Measurements from ENCODE around the gene ADCY3. TPM values are rescaled to one million over a fixed set of nuclear protein-coding genes. Genes with fewer than 3 reads are reported as not detected.

ADCY3 gene
- total and polyA plus RNA-seq, 2 of the 4 experiments (the other 2 are of a cell fraction) = 17.4 to 46.1 TPM

DNA sequence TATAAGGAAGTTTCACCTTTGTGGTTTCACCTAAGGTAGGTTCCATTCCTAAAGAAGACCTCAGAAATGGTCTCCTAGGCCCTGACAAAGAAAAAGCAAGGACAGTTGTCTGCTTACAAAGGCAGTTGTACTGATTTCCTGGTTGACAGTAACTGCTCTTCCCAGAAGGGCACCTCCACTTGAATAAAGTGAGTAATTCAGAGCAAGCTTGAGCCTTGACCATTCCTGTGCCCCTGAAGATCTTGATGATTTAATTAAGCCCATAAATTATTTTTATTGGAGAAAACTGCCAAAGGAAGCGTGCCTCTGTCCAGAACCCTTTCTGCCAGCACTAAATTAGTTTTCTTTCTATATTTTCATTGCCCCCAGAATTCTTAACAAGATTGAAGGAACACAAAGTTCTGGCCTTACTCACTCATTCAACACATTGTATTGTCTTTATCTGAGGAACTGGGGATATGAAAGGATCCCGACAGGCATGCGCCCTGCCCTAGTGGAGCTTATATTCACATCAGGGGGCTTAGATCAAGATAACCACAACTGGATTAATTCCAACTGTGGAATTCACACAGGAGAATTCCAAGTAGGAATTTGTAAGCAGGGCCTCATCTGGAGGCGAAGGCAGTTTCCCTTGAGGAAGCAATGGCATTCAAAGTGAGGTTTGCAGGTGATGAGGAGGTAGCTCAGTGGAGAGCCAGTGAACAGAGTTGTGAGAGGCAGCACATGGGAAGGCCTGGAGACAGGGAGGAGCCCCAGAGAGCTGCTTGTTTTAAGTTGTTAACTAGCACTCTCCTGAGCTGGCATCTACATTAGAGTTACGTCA is 148.1 kb downstream of the ADCY3 start (continued):
- no peak for TF ChIP-seq RCOR1 (IDR thresholded peaks at IDR 0.05; ENCODE audit: insufficient replicate concordance, low read length)

DNA sequence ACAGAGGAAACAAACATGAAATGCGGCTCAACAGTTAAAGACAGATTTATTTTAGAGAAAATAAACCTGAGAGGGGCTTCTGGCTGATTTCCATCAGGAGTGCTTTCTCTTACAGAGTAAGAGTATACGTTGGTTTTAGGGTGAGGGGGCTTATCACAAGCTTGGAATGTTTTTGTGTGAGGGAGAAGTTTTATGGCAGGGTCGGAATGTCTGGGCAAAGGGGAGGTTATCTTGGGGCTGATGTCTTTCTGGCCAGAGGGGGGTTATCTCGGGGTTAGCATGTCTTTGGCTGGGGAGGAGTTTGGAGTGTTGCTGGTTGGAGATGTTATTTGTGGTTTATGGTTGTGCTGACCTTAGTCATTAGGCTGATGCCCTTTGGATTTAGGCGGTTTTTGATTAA is 149.0 kb downstream of the ADCY3 start:
- BruUV-seq (replicated peaks) = no TSS peak
- in situ Hi-C loops (cut with MboI; ENCODE audit: low sequenced_read_pairs) = no loop called here
- POLR2A ChIA-PET (ENCODE audit: unreplicated experiment) = no interaction called here
- TF ChIP-seq RFX5 (IDR thresholded peaks at IDR 0.05; ENCODE audit: low read depth, low read length) = no peak
- TF ChIP-seq, protein P1, sequence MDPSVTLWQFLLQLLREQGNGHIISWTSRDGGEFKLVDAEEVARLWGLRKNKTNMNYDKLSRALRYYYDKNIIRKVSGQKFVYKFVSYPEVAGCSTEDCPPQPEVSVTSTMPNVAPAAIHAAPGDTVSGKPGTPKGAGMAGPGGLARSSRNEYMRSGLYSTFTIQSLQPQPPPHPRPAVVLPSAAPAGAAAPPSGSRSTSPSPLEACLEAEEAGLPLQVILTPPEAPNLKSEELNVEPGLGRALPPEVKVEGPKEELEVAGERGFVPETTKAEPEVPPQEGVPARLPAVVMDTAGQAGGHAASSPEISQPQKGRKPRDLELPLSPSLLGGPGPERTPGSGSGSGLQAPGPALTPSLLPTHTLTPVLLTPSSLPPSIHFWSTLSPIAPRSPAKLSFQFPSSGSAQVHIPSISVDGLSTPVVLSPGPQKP (IDR thresholded peaks at IDR 0.05; ENCODE audit: borderline replicate concordance, low read depth, low read length) = no peak
- no peak for TF ChIP-seq MAZ (IDR thresholded peaks at IDR 0.05; ENCODE audit: borderline replicate concordance, low read depth, low read length)
- no peak for TF ChIP-seq RCOR1 (IDR thresholded peaks at IDR 0.05; ENCODE audit: insufficient replicate concordance, low read length)
- TF ChIP-seq FOS (IDR thresholded peaks at IDR 0.05; ENCODE audit: low read depth, low read length) = no peak
- TF ChIP-seq, protein P2, sequence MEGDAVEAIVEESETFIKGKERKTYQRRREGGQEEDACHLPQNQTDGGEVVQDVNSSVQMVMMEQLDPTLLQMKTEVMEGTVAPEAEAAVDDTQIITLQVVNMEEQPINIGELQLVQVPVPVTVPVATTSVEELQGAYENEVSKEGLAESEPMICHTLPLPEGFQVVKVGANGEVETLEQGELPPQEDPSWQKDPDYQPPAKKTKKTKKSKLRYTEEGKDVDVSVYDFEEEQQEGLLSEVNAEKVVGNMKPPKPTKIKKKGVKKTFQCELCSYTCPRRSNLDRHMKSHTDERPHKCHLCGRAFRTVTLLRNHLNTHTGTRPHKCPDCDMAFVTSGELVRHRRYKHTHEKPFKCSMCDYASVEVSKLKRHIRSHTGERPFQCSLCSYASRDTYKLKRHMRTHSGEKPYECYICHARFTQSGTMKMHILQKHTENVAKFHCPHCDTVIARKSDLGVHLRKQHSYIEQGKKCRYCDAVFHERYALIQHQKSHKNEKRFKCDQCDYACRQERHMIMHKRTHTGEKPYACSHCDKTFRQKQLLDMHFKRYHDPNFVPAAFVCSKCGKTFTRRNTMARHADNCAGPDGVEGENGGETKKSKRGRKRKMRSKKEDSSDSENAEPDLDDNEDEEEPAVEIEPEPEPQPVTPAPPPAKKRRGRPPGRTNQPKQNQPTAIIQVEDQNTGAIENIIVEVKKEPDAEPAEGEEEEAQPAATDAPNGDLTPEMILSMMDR (conservative IDR thresholded peaks at IDR 0.05; ENCODE audit: low read depth, low read length) = no peak
- TF ChIP-seq NFE2L2 (IDR thresholded peaks at IDR 0.05; ENCODE audit: low read depth, low read length) = no peak
- no peak for TF ChIP-seq MAFK (IDR thresholded peaks at IDR 0.05; ENCODE audit: low read depth, low read length)
- TF ChIP-seq MXI1 (IDR thresholded peaks at IDR 0.05; ENCODE audit: borderline replicate concordance, low read depth, low read length) = no peak
- TF ChIP-seq, protein P3, sequence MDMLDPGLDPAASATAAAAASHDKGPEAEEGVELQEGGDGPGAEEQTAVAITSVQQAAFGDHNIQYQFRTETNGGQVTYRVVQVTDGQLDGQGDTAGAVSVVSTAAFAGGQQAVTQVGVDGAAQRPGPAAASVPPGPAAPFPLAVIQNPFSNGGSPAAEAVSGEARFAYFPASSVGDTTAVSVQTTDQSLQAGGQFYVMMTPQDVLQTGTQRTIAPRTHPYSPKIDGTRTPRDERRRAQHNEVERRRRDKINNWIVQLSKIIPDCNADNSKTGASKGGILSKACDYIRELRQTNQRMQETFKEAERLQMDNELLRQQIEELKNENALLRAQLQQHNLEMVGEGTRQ (IDR thresholded peaks at IDR 0.05; ENCODE audit: low read depth, low read length) = no peak
- no peak for TF ChIP-seq BHLHE40 (IDR thresholded peaks at IDR 0.05; ENCODE audit: low read depth, low read length)
- no peak for TF ChIP-seq POLR2A (IDR thresholded peaks at IDR 0.05; ENCODE audit: low read depth, low read length)
- no peak for TF ChIP-seq CHD1 (IDR thresholded peaks at IDR 0.05; ENCODE audit: low read depth, low read length)

More for the DNA sequence above, 149.0 kb downstream of the ADCY3 start:
- no peak overlapping the region for H2AK5ac ChIP-seq (ENCODE audit: low read depth, low read length)
- no peak overlapping the region for H3K4me3 ChIP-seq (ENCODE audit: insufficient read depth, low read depth, low read length)
- H3K14ac ChIP-seq (replicated peaks; ENCODE audit: low read depth, low read length) = no peak overlapping the region
- H4K20me1 ChIP-seq (ENCODE audit: insufficient read depth, low read length) = no peaks in the 10 kb centered on the region
- no peak overlapping the region for H2BK120ac ChIP-seq (ENCODE audit: low read depth, low read length)
- no peak overlapping the region for H3K9ac ChIP-seq (ENCODE audit: low read depth, low read length)
- H2AFZ ChIP-seq (replicated peaks; ENCODE audit: low read length, poor library complexity) = no peak overlapping the region
- no peak overlapping the region for H3K23ac ChIP-seq (ENCODE audit: low read depth, low read length)
- no peak overlapping the region for H4K5ac ChIP-seq (ENCODE audit: low read depth, low read length)
- H4K8ac ChIP-seq (ENCODE audit: low read depth in 2 of 2, low read length in 2 of 2) = no peak overlapping the region
- H3K9me1 ChIP-seq (ENCODE audit: insufficient read depth, low read length) = no peaks in the 10 kb centered on the region
- intact Hi-C loops (cut with micrococcal nuclease) (no loop called here), dilution Hi-C loops (cut with HindIII; ENCODE audit: low sequenced_read_pairs, unreplicated experiment) (no loop called here)
- H3K4me1 ChIP-seq (ENCODE audit: control insufficient read depth, insufficient read depth, low read length) = no peaks in the 10 kb centered on the region
- no CpG with 5 or more reads among the region's 5 CpGs for WGBS, 2 experiments (ENCODE audit: extremely low coverage in 2 of 2, insufficient read length in 1 of 2)
- DNase-seq (no peak), ATAC-seq (ENCODE audit: low read depth) (no peak)
- H2BK5ac ChIP-seq (ENCODE audit: low read depth, low read length, poor library complexity, severe bottlenecking) = no peak overlapping the region
- no peak overlapping the region for H3K4me2 ChIP-seq (ENCODE audit: low read depth, low read length)
- H2BK20ac ChIP-seq (ENCODE audit: low read depth, low read length) = no peak overlapping the region
- no peak overlapping the region for H3K27ac ChIP-seq (ENCODE audit: insufficient read depth, low read length)
- H2AK9ac ChIP-seq (replicated peaks; ENCODE audit: low read depth, low read length, poor library complexity) = no peak overlapping the region
- H2BK15ac ChIP-seq (ENCODE audit: low read depth, low read length) = no peak overlapping the region
- H3K9me3 ChIP-seq (ENCODE audit: control insufficient read depth, insufficient read depth, low read length) = no peaks in the 10 kb centered on the region
- H3K79me1 ChIP-seq (ENCODE audit: low read depth in 1 of 2, low read length in 2 of 2) = no peaks in the 10 kb centered on the region
- no peak overlapping the region for H3K56ac ChIP-seq (ENCODE audit: extremely low read depth, insufficient read depth, low read length)
- H3K18ac ChIP-seq (ENCODE audit: low read depth, low read length) = no peak overlapping the region
- H3K4ac ChIP-seq (ENCODE audit: low read depth, low read length) = no peak overlapping the region
- CTCF ChIA-PET = no interaction called here
- H3K36me3 ChIP-seq (ENCODE audit: control insufficient read depth, insufficient read depth, low read length) = peaks cover 9% of the 10 kb centered on the region; the same call in 1 of the 2 replicates
- H4K91ac ChIP-seq (ENCODE audit: insufficient read depth, low read depth, low read length) = no peak overlapping the region
- H3K27me3 ChIP-seq (ENCODE audit: control insufficient read depth, insufficient read depth, low read length) = no peaks in the 10 kb centered on the region

Measured in IMR-90 (cell line).